BE2C (cell line): ENCODE results near the gene NKX2-3.

Experiments used
- DNase-seq: peaks from one replicate; pipeline ENCODE4 v3.0.0-alpha.2; 2020
- H3K27me3 ChIP-seq: fragments of 250-450 bp; sonication (Bioruptor Pico); 2 replicates; pipeline ENCODE4 v1.5.1; 2020; ENCODE audit warnings: mild to moderate bottlenecking
- H3K36me3 ChIP-seq: fragments of 250-450 bp; sonication (Bioruptor Pico); 2 replicates; pipeline ENCODE4 v1.5.1; 2020; ENCODE audit warnings: mild to moderate bottlenecking
- H3K4me1 ChIP-seq: fragments of 250-450 bp; sonication (Bioruptor Pico); 2 replicates; pipeline ENCODE4 v1.5.1; 2020
- H3K4me3 ChIP-seq: 2 replicates; pipeline ENCODE4 v1.5.1; 2011; ENCODE audit warnings: low read depth, low read length
- H3K9me3 ChIP-seq: fragments of 250-450 bp; sonication (Bioruptor Pico); 2 replicates; pipeline ENCODE4 v1.5.1; 2020
- CTCF ChIP-seq: IDR thresholded peaks from 2 replicates; pipeline ENCODE4 v1.5.1; 2012; ENCODE audit warnings: mild to moderate bottlenecking, low read depth, low read length

The NKX2-3 gene

DNA sequence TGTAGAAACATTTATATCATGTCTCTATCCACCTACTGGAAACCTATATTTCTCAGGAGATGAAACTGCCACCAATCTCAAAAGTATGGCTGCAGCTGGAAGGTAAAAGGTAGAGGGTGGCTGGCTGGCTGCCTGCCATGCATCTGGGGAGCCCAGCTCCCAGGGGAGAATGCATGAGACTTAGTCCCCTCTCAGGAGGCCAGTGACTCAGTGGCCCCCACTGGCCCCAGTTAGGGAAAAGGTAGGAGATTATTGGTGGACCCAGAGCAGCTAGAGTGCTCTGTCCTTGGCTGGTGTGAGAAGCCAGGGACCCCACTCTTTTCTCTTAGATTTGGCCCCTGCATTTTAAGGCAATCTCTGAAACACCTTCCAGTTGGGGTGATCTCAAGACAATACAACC, 6.8 kb upstream of the NKX2-3 start:
- Histone ChIP-seq H3K4me1 (no peaks in the 10 kb centered on the region), H3K27me3 (peaks cover 97% of the 10 kb centered on the region)

GRCh38 chr10:99526861-99527504, 5.8 kb upstream of the NKX2-3 start:
- no peak for DNase-seq
- H3K4me1 ChIP-seq: no peaks in the 10 kb centered on the region
- H3K4me3 ChIP-seq: no peak overlapping the region
- H3K36me3 ChIP-seq: no peaks in the 10 kb centered on the region
- no peaks in the 10 kb centered on the region for H3K9me3 ChIP-seq
- no peak for TF ChIP-seq CTCF
- peaks cover 97% of the 10 kb centered on the region for H3K27me3 ChIP-seq

More for the DNA sequence above, 6.8 kb upstream of the NKX2-3 start:
- Histone ChIP-seq H3K4me3 (no peak overlapping the region), H3K9me3 (no peaks in the 10 kb centered on the region), H3K36me3 (no peaks in the 10 kb centered on the region)
- TF ChIP-seq CTCF: no peak
- no peak for DNase-seq

- H3K9me3 ChIP-seq: no peaks in the 10 kb centered on the region
- peaks cover 97% of the 10 kb centered on the region for H3K27me3 ChIP-seq
- no peaks in the 10 kb centered on the region for H3K4me1 ChIP-seq
- H3K4me3 ChIP-seq: no peak overlapping the region
- no peak for TF ChIP-seq CTCF
- no peaks in the 10 kb centered on the region for H3K36me3 ChIP-seq
- DNase-seq: no peak
These were observed 4.9 kb upstream of the NKX2-3 start for GRCh38 chr10:99527526-99528493.

GRCh38 chr10:99528494-99529441, 4.0 kb upstream of the NKX2-3 start:
- DNase-seq: no peak
- TF ChIP-seq CTCF: no peak
- Histone ChIP-seq H3K9me3 (no peaks in the 10 kb centered on the region), H3K36me3 (no peaks in the 10 kb centered on the region), H3K27me3 (peaks cover 97% of the 10 kb centered on the region), H3K4me1 (no peaks in the 10 kb centered on the region), H3K4me3 (no peak overlapping the region)

DNA sequence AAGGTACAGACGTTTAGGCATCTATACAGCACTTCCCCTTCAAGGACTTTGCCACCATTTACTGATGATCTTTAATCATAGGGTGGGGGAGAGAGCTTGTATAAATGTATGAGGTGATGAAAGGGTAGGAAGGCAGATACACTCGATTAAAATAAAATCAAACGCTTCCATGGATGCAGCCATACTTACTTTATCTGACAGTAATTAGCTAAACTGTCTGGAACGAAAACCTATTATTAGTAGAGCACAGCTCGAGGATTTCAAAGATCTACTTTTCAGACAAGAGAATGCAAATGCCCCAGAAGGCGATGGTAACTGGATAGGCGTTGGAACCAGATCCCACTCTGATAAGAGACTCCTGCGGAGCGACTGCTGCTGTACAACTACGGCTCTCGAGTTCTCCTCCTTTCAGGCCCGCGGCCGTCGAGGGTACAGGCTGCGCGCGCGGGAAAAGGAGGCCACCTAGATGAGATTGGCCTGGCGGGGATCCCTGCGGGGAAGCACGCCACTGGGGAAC, 3.1 kb upstream of the NKX2-3 start:
- no peak for TF ChIP-seq CTCF
- H3K9me3 ChIP-seq: no peaks in the 10 kb centered on the region
- H3K4me3 ChIP-seq: no peak overlapping the region
- H3K4me1 ChIP-seq: no peaks in the 10 kb centered on the region
- H3K27me3 ChIP-seq: peaks cover 97% of the 10 kb centered on the region
- DNase-seq: no peak
- no peaks in the 10 kb centered on the region for H3K36me3 ChIP-seq
